ENCODE measurements around the gene RAB15.

DNA sequence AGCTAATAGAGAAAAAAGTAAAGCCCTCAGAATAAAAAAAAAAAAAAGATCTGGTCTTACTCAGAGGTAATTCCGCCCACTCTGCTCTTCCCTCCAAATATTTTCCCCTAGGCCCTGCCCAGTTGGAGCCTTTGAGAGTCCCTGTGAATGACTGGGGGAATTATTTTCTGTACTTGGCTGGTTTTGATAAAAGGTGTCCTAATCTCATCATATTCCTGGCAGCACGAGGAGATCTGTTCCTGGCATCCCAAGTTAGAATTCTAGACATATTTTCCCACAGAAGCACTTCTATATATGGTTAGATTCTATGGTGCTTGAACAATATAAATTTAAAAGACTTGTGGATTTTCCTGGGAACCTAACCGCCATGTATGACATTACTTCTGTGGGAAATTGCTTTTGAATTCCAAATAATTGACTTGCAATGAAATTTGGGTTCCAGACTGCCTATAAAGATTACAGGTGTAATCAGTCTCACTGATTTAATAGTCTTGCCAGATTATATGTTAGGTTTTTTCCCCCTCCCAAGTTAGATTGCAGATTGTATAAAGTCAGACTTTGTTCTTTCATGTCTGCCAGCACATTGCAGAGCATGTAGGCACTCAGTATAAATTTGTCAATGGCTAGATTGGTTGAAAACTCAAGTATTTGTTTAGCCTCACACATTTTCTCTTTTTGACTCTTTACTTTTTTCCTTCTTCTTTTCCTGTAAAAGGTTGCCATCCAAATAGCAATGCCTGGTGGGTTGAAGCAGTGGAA lies 41.9 kb downstream of the RAB15 start:
- TF ChIP-seq CTCF (IDR thresholded peaks at IDR 0.05; ENCODE audit: control extremely low read depth in 1 of 3, insufficient read depth in 1 of 3, low read depth in 1 of 3, low read length in 3 of 3) (no peak), EGR1 (IDR thresholded peaks at IDR 0.05; ENCODE audit: borderline replicate concordance, low read depth, low read length) (no peak), HDAC2 (IDR thresholded peaks at IDR 0.05; ENCODE audit: borderline replicate concordance in 1 of 2, low read depth in 2 of 2, low read length in 2 of 2) (no peak), ZNF274 (IDR thresholded peaks at IDR 0.05; ENCODE audit: borderline replicate concordance, extremely low read depth, low read length) (no peak), POLR2A (IDR thresholded peaks at IDR 0.05; ENCODE audit: control extremely low read depth in 1 of 2, low read depth in 2 of 2, low read length in 2 of 2) (no peak)

All from H1 (cell line).